GM19372 (cell line): ENCODE data around the gene ILKAP.

Experiments
- ATAC-seq: cut with Tn5 transposase; IDR thresholded peaks from one replicate; pipeline ENCODE4 v1.9.1; 2021; ENCODE audit warnings: mild to moderate bottlenecking, low read depth, moderate library complexity; ENCODE audit not compliant: unreplicated experiment

Gene ILKAP

DNA sequence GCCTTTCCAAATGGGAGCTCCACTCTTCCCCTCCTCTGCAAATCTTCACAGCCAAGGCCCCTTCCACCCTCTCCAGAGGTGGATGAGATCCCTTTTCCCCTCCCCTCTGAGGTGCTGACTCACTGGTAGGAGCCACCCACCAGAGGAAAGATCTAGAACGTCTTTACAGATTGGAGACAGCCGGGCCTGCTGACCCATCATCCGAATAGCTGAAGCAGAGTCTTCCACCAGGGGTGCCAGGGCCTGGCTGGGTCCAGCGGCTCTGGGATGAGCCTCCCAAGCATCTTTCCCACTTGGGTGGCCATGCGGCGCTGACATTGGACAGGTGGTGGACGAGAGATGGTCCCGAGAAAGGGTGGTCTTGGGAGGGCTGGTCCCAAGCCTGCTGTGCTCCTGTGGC, 35.7 kb downstream of the ILKAP start:
- no peak for ATAC-seq

DNA sequence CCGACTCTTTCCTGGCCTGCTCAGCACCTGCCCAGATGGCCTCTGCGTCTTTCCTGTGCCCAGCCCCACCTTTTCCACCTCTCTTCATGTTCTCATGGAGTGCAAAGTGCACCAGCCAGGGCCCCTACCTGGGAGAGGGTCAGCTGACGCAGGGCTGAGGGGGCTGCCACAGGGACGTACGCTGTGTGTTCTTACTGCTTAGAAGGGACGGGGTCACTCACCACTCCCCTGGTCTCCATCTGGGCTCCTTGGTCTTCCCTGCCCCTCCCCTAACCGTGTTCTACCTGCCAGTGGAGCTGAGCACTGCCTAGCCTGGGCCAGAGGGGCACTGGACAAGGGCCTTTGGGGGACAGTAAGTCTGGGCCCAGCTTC, 36.2 kb downstream of the ILKAP start:
- no peak for ATAC-seq

DNA sequence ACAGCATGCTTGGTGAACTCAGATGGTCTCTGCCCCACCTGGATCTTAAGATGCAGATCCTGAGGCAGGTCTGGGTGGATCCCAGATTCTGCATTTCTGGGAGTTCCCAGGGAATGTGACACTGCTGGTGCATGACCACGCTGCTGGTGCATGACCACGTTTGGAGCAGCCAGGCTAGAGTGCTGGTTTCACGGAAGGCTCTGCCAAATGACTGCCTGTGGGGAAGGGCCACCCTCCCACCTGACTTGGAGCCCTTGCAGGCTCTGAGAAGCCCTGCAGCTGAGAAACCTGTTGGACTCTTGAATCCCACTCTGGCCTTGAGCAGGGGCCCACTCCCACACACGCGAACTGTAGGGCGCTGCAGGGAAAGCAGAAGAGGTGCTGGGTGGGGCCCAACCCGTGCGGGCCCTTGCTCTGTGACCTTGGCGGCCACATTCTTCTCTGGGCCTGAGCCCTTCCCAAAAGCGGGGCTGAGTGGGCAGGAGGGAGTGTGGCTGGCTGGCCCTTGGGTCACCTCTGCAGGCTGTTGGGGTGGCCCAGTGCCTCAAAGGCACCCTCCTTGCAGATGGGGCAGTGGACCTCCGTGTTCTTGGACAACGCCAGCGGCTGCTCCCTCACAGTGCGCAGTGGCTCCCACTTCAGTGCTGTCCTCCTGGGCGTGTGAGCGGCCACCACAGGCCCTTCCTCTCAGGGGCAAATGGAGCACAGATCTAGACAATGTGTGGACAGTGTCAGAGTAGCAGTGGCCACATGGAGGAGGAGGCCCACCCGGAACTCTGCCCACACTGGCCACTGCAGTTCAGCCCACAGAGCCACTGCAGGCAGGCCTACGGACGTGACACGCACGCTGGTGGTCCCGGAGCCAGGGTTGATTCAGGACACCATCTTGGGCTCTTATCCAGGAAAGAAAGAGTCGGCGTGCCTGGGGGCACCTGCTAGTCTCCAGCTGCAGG, 36.8 kb downstream of the ILKAP start:
- no peak for ATAC-seq

DNA sequence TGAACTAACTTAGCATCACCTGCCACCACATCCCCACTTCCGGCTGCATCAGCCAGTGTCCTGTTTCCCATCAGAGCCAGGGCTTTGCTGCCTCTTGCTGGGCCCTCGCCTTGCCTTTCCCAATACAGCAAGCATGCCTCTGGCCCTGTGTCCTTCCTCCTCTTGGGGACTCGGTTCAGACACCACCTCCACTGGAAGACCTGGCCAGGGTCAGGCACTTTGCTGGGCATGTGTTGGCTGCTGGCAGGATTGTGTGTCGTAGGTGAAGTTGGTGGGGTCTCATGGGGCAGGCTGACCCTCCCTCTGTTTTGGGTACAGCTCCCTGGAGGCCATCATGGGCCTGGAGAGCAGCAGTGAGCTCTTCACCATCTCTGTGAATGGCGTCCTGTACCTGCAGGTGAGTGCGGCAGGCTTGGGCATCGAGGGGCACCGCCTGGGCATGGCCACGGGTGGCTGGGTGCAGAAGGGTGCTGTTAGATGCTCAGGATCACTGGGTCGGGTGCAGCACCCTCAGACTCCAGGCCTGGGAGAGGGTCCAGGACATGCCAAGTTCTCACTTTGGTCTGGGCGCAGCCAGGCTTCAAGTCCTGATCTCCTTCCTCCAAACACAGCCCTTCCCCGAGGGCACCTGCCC, 38.1 kb downstream of the ILKAP start:
- no peak for ATAC-seq

DNA sequence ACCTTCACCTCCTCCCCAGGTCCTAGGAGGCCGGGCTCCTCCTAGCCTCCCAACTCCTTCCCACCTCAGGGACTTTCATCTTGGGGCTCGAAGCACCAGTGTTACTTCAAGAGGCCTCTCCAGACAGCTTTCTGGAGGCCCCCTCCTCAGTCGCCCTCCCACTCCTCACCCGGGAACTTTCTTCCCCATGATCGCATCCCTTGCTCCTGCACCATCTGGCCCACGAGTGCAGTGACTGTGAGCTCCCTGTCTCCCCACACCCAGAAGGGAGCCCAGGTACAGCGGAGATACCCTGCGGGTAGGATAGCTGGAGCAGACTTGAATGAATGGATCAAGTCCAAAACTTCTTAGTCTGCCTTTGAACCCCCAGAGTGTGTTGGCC, 38.6 kb downstream of the ILKAP start:
- no peak for ATAC-seq

DNA sequence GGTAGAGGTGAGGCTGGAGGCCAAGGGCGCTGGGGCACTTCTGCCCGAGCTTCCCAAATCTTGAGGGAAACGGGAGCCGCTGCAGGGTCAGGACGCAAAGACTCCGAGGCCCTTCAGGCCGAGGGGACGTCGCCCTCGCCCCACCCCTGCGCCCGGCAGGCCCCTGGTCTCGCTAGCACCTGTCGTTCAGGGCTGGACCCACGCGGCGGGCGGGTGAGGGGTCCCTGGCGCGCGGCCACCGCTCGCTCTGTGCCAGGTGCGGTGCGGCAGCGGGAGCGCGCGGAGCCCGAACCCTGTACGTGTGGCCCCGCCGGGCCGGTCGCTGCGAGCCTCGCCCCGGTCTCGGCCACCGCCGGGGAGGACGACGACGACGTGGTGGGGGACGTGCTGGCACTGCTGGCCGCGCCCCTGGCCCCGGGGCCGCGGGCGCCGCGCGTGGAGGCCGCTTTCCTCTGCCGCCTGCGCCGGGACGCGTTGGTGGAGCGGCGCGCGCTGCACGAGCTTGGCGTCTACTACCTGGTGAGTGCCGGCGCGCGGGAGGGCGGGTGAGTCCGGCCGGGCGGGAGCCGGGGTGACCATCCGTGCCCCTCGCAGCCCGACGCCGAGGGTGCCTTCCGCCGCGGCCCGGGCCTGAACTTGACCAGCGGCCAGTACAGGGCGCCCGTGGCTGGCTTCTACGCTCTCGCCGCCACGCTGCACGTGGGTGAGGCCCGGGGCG, 39.9 kb downstream of the ILKAP start:
- no peak for ATAC-seq

DNA sequence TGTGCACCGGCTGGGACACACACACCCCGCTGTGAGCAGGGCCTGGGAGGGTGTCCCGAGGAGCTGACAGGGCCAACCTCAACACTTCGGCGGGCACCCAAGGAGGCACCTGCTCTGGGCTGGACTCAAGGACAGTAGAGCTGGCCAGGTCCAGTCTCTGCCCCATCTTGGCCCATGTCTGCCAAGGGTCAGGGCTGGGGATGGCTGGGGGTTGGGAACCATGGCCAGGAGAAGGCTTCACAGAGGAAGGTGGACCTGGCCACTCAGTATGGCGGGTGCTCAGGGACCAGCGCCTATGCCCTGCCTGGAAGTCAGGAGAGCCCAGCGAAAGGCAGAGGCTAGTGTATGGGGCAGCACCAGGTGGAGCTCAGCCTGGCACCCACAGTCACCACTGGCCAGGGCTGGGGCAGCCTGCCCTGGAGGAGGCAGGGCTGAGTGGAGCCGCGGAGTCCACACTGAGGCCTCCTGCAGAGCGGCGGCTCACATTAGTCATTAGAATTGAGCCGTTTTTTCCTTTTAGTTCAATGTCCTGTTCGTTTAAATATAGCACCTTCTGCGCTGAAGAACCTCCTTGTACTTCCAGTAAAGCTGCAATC, 40.6 kb downstream of the ILKAP start:
- ATAC-seq = no peak

DNA sequence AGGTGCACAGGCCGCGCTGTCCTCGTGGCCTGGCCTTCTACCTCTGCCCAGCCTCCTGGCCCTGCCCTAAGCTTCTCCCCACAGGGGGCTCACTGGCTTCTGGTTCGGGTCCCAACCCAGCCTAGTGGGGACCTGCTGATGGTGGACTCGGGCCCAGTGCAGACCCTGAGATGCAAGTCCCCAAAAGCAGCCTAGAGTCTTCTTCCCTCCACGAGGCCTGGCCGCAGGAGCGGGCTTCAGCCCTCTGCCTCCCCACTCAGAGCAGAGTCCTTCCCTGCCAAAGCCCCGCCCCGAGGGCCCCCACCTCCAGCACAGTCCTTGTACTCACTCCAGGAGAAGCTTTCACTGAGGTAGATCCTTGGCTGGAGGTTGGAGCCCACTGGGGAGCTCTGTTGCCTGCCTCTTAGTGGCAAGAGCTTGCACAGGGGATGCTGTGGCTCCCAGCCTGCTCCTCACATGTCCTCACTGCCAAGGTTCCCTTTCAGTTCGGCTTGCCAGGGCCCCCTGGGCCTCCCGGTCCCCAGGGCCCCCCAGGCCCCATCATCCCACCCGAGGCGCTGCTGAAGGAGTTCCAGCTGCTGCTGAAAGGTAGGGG, 41.1 kb downstream of the ILKAP start:
- no peak for ATAC-seq

DNA sequence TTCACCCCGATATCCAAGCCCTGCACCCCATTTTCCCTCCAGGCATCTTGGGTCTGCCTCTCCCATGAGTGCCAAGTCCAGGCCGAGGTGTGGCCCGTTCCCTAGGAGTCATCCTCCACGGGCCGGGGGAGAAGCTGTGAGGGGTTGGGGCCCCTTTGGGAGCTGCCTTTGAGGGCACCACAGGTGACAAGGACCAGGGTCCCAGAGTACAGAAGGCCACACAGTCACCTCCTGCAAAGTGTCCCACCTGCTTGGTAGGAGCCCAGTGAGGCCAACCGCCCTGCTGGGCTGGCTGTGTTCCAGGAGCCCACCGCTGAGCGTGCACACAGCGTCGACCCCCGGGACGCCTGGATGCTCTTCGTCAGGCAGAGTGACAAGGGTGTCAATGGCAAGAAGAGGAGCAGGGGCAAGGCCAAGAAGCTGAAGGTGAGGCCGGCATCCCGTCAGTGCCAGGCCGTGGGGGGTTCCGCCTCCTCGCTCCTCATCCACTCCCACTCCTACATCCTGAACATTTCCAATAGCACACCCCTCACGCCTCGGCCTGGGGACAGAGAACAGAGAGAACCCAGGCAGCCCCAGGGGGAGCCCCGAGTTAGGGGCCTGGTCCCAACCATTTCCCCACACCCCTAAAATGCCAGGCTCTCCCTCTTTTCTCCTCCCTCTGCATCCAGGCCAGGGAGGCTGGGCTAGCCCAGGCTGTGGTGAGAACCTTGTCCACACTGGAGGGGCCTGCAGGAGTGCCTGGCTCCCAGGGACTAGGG, 42.0 kb downstream of the ILKAP start:
- ATAC-seq = no peak

DNA sequence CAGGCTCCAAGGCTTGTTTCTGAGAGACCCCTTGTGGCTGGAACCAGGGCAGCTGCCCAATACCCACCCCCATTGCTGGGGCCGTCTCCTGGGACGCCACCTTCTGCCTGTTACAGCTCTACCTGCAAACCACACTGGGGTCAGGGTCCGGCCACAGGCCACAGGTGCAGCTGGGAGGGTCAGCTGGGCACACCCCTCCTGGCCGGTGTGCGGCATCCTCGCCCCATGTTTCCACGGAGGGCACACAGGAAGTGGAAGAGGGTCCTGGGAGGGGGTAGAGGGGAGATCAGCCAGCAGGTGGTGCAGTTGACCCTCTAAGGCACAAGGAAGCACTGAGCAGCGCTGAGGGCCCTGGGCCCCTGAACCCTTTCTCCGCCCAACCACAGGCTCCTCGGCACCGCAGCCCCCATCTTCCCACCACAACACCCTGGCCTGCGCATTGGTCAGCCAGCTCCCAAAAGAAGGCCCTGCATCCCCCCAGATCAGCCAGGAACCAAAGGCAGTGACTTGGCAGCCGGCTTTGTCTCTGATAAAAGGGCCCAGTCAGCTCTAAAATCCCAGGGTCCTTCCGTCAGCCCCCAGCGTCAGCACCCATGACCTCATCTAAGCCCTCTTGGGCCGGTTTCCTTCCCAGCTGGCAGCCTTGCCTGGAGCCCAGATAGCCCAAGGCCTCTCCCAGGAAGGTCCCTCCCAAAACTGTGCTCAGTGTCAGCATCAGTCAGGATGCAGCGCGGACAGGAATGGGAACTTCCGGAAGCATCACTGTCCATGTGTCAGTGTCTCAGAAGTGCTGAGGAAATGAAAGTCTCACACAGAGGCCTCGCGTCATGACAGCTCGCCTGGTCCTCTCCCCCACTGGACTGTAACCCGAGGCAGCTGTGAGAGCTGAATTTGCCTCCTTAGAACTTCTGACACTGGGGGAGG, 43.0 kb downstream of the ILKAP start:
- no peak for ATAC-seq

DNA sequence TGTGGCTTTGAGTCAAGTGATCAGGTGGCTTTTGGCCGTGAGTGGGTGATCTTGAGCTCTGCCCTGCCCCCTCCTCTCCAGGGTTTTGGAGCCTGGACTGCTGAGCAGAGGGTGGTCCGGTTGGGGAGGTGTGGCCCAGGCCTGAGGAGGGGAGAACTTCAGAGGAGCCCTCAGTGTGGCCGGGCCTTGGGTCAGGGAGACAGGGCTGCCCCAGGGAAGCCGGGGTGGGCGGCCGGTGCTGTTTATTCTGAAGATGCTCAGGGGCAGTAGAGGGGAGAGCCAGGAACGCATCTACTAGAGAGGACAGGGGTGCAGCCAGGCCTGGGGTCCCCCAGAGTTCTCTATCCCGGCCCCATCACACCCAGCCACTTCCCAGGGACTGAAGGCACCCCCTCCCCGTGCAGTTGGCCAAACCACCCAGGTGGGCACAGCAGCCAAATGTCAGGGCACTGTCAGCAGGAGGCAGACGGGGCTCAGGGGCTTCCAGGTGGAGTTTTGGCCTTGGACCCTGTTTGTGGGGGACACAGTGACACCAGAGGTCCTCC, 43.8 kb downstream of the ILKAP start:
- ATAC-seq = no peak

DNA sequence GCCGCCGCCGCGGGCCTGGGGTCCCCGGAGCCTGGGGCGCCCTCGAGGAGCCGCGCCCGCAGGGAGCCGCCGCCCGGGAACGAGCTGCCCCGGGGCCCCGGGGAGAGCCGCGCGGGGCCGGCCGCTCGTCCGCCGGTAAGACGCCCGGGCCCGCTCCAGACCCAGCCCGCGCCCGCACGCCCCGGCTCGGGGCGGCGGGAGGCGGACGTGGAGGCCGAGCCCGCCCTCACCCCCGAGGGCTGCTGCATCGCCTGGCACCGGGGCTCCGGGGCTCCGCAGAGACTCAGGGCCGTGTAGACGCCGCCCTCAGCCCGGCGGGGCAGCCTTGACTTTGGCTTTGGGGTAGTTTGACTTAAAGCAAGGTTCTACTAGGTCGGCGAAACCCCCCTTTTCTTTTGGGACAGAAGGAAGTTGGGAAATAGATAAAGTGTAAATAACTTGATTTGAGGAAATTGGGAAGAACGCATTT, 44.4 kb downstream of the ILKAP start:
- peak; percentile 24 for ATAC-seq

DNA sequence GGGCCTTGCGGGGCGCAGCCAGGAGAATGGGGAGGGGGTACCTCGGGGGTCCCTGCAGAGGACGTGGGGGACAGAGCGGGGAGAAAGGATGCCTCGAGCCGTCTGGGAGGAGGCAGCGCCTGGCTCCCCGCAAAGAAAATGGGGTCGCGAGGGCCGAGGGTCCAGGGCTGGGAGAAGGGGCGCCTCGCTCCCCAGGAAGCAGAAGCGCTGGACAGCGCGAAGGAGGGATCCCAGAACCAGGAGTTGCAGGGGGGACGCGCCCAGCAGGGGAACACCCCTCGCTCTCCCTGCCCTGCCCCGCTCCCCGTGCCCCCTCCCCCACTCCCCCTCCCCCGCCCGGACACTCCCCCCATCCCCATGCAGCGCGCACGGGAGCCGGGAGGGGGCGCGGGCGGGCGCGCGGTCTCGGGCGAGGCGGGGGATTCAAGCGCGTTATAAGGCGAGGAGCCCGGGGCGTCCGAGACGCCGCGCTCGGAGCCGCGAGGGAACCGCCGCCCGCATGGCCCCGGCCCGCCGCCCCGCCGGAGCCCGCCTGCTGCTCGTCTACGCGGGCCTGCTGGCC, 44.9 kb downstream of the ILKAP start, which contains the start of gene ERFE:
ERFE (plus strand) TSS at position 462 of the 562 bp plus-strand sequence; CDS start at position 500, 38 bp downstream.
- peak; percentile 51 for ATAC-seq

DNA sequence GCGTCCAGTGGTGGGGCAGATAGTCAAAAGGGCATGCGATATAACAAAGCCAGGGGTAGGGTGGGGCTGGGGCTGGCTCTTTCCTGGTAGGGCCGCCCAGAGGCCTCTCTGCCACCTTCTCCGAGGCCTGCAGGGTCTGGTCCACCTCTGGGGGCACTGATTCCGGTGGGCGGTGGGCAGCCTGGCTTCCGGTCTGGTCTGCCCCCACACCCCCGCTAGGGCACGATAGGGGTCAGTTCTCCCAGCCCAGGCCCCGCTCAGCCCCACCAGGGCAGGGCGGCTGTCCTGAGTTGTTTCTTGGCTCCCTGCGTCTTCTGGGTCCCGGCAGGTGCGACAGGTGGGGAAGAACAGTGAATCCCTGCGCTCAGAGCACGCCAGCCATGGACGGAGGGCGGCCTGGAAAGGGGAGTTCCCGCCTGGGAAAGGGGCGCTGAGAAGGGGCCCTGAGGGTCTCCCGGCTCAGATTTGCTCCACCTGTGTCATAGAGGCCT, 45.4 kb downstream of the ILKAP start:
- no peak for ATAC-seq

DNA sequence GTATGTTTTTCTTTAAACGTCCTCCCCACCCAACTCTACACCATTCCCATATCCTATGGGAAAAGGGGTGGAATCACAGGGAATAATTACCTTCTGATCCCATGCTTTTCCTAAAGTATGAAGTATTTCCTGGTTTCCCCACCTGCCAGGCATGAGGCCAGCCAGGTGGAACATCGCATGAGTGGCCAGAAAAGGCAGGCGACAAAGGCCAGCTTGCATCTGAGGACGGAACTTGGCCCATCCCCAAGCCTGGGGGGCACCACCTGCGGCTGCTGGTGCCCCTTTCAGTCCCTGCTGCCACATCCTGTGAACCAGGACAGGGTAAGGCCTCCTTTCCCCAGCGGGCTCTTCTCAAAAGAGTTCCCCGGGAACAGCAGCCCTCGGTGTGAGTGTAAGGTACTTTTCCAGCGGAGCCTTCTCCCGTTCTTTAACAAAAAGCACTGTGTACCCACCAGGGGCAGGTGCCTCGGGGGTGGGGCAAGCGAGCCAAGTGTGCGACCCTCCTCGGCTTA, 45.9 kb downstream of the ILKAP start:
- ATAC-seq = no peak

DNA sequence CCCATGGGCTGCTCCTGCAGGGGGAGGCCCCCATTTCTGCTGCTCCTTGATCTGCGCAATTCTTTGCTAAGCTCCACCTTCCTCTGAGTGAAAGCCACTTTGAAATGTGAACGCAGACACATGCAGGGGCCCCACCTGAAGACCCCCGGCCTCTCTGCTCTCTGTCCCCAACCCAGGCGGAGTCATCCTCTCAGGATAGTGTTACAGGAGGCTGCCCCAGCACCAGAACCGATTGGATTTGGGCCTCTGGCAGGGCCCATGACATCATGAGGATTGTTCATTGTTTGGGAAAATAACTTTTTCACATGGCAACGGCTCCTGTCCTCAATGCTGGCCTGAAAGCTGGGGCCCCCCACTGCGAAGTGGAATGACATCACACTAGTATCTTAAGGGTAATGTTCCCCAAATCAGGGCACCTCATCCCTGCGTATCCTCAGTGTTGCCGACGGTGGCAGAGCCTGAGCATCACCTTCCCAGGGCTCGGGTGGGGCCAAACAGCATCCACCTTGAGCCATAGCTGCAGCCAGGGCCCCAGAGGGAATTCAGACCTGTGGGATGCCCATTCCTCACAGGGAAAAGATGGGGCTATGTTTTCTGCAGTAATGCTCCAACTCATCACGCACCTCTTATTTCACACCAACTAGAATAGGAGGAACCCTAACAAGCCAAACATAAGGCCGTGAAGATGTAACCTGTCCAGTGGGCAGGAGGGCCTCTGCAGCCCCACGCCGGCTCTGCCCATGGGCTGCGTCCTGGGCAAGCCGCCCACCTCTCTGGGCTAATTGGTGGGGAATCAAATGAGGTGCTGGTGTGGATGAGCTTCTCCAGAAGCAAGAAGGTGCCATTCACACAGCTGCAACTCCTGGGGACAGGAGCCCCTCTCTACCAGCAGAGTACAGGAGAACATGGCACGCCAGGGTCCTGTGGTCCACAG, 47.5 kb downstream of the ILKAP start:
- no peak for ATAC-seq
